ENCODE results near the gene SCRN2. TPM values are rescaled to one million over a fixed set of nuclear protein-coding genes. Genes with fewer than 3 reads are reported as not detected.

SCRN2 gene
- total RNA-seq, result 42.1 and 51.8 TPM in 2 replicates

DNA sequence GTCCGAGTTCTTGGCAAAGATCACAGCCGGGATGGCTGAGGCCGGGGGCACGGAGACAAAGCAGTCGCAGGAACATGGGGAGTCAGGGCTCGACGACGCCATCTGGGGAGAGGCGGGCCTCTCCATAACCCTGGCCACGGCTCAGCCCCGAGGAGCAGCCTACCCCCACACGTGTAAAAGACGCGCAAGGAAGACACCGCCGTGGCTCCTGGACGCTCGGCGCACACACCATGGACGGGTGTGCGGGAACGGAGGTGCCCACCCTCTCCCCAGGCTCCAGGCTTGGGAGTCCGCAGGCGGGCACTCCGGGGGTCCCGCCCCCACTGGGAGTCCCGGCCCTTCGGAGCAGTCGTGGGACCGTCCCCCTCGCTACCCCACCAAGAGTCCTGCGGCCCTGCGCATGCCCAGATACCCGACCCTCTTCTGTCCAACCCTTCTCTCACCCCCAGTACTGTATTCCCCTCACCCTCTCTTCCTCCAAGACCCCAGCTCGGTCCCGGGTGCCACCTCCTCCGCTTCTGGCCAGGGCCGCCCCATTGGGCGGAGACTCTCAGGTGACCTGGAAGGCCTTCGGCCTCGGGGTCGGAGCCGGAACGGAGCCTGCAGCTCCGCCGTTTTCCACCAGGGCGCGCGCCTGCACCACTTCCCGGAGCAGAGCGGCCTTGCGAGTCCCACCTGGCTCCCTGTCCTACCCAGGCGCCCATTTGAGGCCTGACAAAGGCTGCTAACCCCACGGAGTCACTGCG is at the start of gene SCRN2:
TSS of gene SCRN2 (minus strand) at position 532 of the 746 bp plus-strand sequence. CDS start at position 102, 430 bp downstream.

DNA sequence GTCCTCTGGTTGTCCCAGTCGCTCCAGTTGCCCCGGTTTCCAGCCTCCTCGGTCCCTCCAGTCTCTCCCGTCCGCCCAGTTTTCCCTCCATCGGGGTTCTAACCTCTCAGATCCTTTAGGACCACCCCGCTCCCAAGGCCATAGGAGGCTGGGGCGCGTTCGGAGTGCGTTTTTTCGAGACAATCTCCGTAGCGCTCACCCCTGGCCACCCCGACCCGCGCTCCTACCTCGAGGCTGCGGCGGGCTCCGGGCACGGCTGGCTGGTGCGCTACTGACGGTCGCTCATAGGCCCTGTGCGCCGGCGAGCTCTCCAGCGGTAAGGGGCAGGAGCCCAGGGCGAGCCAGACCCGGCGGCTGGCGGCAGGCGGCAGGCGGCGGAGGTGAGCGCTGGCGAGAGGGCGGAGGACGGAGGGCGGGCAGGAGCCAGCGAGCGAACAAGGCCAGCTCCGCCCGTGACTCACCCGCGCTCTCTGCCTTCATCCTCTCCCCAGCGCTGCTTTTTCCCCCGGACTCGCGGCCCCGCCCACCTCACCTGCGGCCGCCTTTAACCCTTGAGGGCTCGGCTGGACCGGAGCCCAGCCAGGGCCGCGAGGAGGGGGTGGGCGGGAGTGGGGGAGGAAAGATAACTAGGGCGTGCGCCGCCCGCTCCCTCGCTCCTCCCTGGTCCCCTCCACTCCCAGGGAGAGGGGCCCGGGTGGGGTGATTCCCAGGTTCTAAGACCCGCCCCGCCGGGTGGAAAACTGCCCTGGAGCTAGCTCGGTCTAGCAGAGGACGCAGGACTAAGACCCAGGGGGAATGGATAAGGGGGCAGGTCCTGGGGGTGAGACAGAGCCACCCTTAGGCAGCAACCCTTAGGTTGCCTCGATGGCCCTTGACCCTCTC is 9.9 kb upstream of the SCRN2 start, which contains the start of gene SP6:
TSS of gene SP6 (minus strand) at position 472 of the 882 bp plus-strand sequence. CDS start 2,734 bp downstream, outside the sequence.

DNA sequence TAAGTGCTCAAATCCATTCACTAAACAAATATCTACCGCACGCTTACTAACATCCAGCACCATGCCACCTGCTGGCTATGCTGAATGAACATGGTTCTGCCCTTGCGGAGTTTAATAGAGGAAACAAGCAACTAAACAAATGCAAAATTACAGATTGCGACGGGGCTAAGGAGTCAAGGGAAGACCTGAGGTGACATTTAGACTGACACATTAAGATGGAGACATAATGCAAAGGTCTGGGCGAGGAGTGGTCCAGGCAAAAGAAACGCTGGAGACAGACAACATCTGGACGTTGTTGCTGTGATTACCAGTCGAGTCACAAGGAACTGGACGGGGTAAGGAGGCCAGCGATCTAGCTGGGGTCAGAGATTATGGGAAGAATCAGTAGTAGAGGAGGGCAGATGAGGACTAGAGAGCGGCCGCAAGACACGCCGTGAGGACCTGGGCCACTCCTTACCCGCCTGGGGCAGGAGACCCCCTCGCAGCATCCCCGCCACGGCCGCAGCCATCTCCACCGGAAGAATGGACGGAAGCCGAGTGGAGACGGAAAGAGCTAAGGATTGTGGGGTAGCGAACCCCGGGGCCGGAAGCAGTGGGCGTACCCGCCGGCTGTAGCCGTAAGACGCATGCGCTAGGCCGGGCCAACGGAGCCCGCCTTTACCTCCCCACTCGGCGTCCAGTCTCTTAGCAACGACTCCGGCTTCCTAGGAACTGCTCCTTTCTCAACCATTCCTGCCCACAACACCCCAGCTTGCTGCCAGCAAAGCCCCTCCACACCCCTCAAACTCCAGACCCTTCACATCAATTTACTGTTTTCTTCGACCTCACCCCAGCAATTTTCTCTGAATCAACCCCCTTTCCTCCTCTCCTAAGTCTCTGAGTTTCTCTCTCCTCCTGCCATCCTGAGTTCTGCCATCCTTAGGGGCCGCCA is 9.8 kb downstream of the SCRN2 start, which contains the start of the genes LRRC46 and MRPL10:
TSS of gene LRRC46 (plus strand) at position 668 of the 931 bp plus-strand sequence. CDS start 320 bp downstream, outside the sequence.
TSS of gene MRPL10 (minus strand) at position 539 of the 931 bp plus-strand sequence. CDS start at position 509, 30 bp downstream.

DNA sequence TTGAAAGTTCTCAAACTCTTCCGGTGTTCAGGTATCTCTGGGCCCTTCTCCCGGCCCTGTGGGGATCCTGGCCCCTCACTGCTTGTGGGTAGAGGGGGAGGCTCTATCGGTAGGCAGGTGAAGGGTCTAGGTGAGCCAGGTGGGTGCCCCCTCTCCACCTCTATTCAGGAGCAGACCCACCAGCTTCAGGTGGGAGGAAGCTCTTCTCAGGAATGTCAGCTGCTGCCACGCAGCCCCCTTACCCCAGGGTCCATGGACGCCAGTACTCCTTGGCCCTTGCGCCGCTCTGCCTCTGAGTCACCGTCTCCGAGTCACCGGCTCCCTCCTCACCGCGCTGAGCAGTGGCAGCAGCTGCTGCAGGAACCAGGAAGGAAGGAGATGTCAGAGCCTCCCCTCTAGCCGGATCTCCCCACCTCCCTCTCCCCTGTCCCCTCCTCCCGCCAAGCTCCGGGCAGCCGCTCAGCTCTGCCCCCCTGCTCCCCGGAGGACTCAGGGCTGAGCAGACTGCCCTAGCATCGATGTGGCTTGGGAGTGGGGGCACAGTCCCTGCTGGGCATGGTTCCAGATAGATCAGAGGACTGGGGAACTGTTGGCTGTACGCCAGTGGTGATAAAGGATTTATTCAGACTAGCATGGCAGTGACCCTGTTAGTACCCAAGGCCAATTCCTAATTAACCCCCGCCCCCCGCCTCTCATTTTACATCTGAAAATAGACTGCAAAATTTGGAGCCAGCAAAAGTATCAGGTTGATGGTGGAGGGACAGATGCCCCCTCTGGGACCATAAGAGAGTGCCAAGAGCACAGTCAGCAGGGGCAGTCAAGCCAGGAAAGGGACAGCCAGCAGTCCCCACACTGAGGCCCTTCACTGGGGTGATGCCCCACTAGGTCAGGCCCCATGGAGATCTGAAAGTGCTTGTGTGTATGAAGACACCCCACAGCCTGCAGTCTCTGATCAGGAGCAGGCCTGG is 19.4 kb downstream of the SCRN2 start, which contains the start of gene OSBPL7:
TSS of gene OSBPL7 (minus strand) at position 371 of the 968 bp plus-strand sequence. CDS start 1,516 bp downstream, outside the sequence.

Other genes starting within 250 kb of the SCRN2 start
- 208 and 253 TPM in 2 replicates for gene KPNB1, start 191.4 kb downstream of the SCRN2 start, total RNA-seq
- 13.0 and 20.4 TPM in 2 replicates for gene TBKBP1, start 147.1 kb downstream of the SCRN2 start, total RNA-seq
- gene TBX21, start 108.0 kb downstream of the SCRN2 start, total RNA-seq, result not detected in 2 replicates
- gene OSBPL7, start 19.5 kb downstream of the SCRN2 start, total RNA-seq, result 20.4 and 31.0 TPM in 2 replicates
- 42.5 and 56.5 TPM in 2 replicates for gene MRPL10, start 9.7 kb downstream of the SCRN2 start, total RNA-seq
- not detected in 2 replicates for gene LRRC46, start 9.6 kb downstream of the SCRN2 start, total RNA-seq
- gene SP6, start 9.9 kb upstream of the SCRN2 start, total RNA-seq, result 1.8 and 2.7 TPM in 2 replicates
- gene SP2, start 55.0 kb upstream of the SCRN2 start, total RNA-seq, result 2.4 and 3.1 TPM in 2 replicates
- gene PNPO, start 100.3 kb upstream of the SCRN2 start, total RNA-seq, result 14.1 and 36.0 TPM in 2 replicates
- 0.39 TPM in 1 of 2 replicates, not detected in the other for gene PRR15L, start 116.6 kb upstream of the SCRN2 start, total RNA-seq
- gene CDK5RAP3, start 129.8 kb upstream of the SCRN2 start, total RNA-seq, result 60.7 and 82.1 TPM in 2 replicates
- 26.8 and 108 TPM in 2 replicates for gene COPZ2, start 196.5 kb upstream of the SCRN2 start, total RNA-seq
- 90.1 and 110 TPM in 2 replicates for gene NFE2L1, start 207.1 kb upstream of the SCRN2 start, total RNA-seq